SU-DHL-6 (cell line): ENCODE measurements around the gene EVI5.
"Not testable (repeated sequence)": the region's sequence is repeated elsewhere in the genome, so short reads cannot be mapped to it uniquely, and the experiment has no call there.

Source experiments
- H2AFZ ChIP-seq: fragments of 200-600 bp; sonication (generic); 2 replicates; pipeline ENCODE4 v1.6.1; 2014; ENCODE audit warnings: low read depth, mild to moderate bottlenecking, moderate library complexity, mixed read lengths, antibody characterized with exemption, low read length; ENCODE audit not compliant: severe bottlenecking
- H3F3A ChIP-seq: fragments of 200-600 bp; shearing (Covaris generic); 2 replicates; pipeline ENCODE4 v1.6.0; 2016; ENCODE audit warnings: antibody characterized with exemption, mild to moderate bottlenecking; ENCODE audit not compliant: insufficient read depth
- H3K27ac ChIP-seq: fragments of 200-600 bp; sonication (generic); 2 replicates; pipeline ENCODE4 v1.5.1; 2016; ENCODE audit warnings: low read depth, mild to moderate bottlenecking, low read length, moderate library complexity, mixed read lengths
- H3K27me3 ChIP-seq: fragments of 200-600 bp; sonication (generic), shearing (Covaris generic); 2 replicates; pipeline ENCODE4 v1.6.0; 2014; ENCODE audit warnings: mild to moderate bottlenecking, low read length
- H3K36me3 ChIP-seq: fragments of 200-600 bp; sonication (generic); 2 replicates; pipeline ENCODE4 v1.6.1; 2014; ENCODE audit warnings: mild to moderate bottlenecking, low read length, mixed read lengths
- H3K4me2 ChIP-seq: fragments of 300-600, 200-600 bp; shearing (Covaris generic), sonication (generic); 2 replicates; pipeline ENCODE4 v1.6.0; 2014; ENCODE audit warnings: low read length, low read depth, mild to moderate bottlenecking; ENCODE audit not compliant: poor library complexity, severe bottlenecking
- H3K4me3 ChIP-seq: fragments of 200-600 bp; sonication (generic); 2 replicates; pipeline ENCODE4 v1.5.1; 2014; ENCODE audit warnings: antibody characterized with exemption, low read length, mild to moderate bottlenecking, mixed read lengths; ENCODE audit not compliant: insufficient read depth, poor library complexity, severe bottlenecking
- H3K79me2 ChIP-seq: fragments of 200-600 bp; sonication (generic); 2 replicates; pipeline ENCODE4 v1.6.1; 2014; ENCODE audit warnings: mild to moderate bottlenecking, low read length, moderate library complexity; ENCODE audit not compliant: insufficient read depth
- H3K9ac ChIP-seq: fragments of 200-600 bp; sonication (generic); 2 replicates; pipeline ENCODE4 v1.7.0; 2014; ENCODE audit warnings: mild to moderate bottlenecking, low read length
- H3K9me2 ChIP-seq: fragments of 200-600 bp; sonication (generic); replicated peaks from 2 replicates; pipeline ENCODE4 v1.6.1; 2014; ENCODE audit warnings: low read length; ENCODE audit not compliant: insufficient read depth
- H3K9me3 ChIP-seq: fragments of 200-600 bp; sonication (generic); 2 replicates; pipeline ENCODE4 v1.6.1; 2014; ENCODE audit warnings: low read length, mixed read lengths; ENCODE audit not compliant: insufficient read depth
- H4K20me1 ChIP-seq: fragments of 200-600 bp; sonication (generic); 2 replicates; pipeline ENCODE4 v1.6.1; 2014; ENCODE audit warnings: low read depth, mild to moderate bottlenecking, antibody characterized with exemption, low read length, moderate library complexity, mixed read lengths
- EZH2phosphoT487 ChIP-seq: fragments of 200-600 bp; sonication (generic), shearing (Covaris generic); conservative IDR thresholded peaks from 2 replicates; pipeline ENCODE4 v1.6.1; 2018; ENCODE audit warnings: mild to moderate bottlenecking, antibody characterized with exemption, low read length, moderate library complexity, mixed read lengths
- TF ChIP-seq, protein P1 (sequence below): fragments of 200-600 bp; sonication (generic); IDR thresholded peaks from one replicate; pipeline ENCODE4 v1.5.1; 2017; ENCODE audit warnings: antibody characterized with exemption, mild to moderate bottlenecking, low read length, moderate library complexity; ENCODE audit not compliant: insufficient read depth, poor library complexity, severe bottlenecking

Gene EVI5

DNA sequence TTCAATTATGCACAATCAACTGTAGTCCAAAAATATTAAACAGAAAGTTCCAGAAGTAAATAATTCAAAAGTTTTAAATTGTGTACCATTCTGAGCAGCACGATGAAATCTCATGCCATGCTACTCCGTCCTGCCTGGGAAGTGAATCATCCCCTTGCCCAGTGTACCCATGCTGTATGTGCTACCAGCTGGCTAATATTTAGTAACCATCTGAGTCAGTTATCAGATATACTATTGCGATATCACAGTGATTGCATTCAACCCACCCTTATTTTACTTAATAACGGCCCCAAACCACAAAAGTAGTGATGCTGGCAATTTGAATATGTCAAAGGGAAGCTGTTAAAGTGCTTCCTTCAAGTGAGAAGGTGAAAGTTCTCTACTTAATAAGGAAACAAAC, 56.2 kb downstream of the EVI5 start:
- Histone ChIP-seq H3F3A (0 out of 2 replicates have a peak, but pooled peaks cover 8% of the 10 kb centered on the region), H3K4me3 (no peak overlapping the region), H3K9ac (no peak overlapping the region), H3K4me2 (no peak overlapping the region), H3K9me2 (no peaks in the 10 kb centered on the region), H3K79me2 (no peaks in the 10 kb centered on the region), H3K9me3 (no peaks in the 10 kb centered on the region), H3K27ac (no peak overlapping the region), H2AFZ (no peak overlapping the region), H4K20me1 (no peaks in the 10 kb centered on the region; the same call in 1 of the 2 replicates), H3K36me3 (no peaks in the 10 kb centered on the region), H3K27me3 (no peaks in the 10 kb centered on the region)
- TF ChIP-seq, protein P1, sequence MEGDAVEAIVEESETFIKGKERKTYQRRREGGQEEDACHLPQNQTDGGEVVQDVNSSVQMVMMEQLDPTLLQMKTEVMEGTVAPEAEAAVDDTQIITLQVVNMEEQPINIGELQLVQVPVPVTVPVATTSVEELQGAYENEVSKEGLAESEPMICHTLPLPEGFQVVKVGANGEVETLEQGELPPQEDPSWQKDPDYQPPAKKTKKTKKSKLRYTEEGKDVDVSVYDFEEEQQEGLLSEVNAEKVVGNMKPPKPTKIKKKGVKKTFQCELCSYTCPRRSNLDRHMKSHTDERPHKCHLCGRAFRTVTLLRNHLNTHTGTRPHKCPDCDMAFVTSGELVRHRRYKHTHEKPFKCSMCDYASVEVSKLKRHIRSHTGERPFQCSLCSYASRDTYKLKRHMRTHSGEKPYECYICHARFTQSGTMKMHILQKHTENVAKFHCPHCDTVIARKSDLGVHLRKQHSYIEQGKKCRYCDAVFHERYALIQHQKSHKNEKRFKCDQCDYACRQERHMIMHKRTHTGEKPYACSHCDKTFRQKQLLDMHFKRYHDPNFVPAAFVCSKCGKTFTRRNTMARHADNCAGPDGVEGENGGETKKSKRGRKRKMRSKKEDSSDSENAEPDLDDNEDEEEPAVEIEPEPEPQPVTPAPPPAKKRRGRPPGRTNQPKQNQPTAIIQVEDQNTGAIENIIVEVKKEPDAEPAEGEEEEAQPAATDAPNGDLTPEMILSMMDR, result no peak
- TF ChIP-seq EZH2phosphoT487, result no peak

DNA sequence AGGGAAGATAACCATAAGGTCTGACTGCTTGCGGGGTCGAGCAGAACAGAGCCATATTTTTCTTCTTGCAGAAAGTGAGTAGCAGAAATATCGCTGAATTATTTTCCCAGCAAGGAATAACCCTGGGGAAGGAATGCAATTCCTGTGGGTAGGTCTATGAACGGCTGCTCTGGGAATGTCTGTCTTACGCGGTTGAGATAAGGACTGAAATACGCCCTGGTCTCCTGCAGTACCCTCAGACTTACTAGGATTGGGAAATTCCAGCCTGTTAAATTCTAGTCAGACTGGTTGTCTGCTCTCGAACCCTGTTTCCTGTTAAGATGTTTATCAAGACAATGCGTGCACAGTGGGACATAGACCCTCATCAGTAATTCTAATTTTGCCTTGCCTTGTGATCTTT, 61.2 kb downstream of the EVI5 start:
- not testable (repeated sequence) for H3K9ac ChIP-seq, H3K9me2 ChIP-seq, H3K27me3 ChIP-seq, H3K27ac ChIP-seq, H3K4me3 ChIP-seq, H3K79me2 ChIP-seq, H3K9me3 ChIP-seq, H3K36me3 ChIP-seq, H3F3A ChIP-seq, H4K20me1 ChIP-seq, H3K4me2 ChIP-seq, H2AFZ ChIP-seq

DNA sequence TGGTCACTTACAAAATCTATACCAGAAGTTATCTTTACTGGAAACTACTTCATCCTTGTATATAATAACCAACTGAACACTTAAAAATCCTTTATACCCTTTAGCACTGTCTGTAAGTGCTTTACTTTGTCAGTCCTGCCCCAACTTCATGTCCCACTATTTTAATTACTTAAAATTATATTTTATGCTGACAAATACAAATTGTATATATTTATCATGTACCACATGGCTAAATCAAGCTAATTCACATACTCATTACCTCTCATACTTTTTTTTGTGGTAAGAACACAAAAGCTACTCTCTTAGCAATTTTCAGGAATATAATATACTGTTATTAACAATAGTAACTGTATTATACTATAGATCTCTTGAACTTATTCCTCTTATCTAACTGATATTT, 63.0 kb downstream of the EVI5 start:
- Histone ChIP-seq H3K9ac (no peak overlapping the region), H3K4me3 (no peak overlapping the region), H2AFZ (no peak overlapping the region), H3K9me3 (no peaks in the 10 kb centered on the region), H3K36me3 (no peaks in the 10 kb centered on the region), H4K20me1 (no peaks in the 10 kb centered on the region; the same call in 1 of the 2 replicates), H3F3A (0 out of 2 replicates have a peak, but pooled peaks cover 8% of the 10 kb centered on the region), H3K79me2 (no peaks in the 10 kb centered on the region), H3K27ac (no peak overlapping the region), H3K9me2 (no peaks in the 10 kb centered on the region), H3K4me2 (no peak overlapping the region), H3K27me3 (no peaks in the 10 kb centered on the region)
- TF ChIP-seq, protein P1, result no peak
- no peak for TF ChIP-seq EZH2phosphoT487

DNA sequence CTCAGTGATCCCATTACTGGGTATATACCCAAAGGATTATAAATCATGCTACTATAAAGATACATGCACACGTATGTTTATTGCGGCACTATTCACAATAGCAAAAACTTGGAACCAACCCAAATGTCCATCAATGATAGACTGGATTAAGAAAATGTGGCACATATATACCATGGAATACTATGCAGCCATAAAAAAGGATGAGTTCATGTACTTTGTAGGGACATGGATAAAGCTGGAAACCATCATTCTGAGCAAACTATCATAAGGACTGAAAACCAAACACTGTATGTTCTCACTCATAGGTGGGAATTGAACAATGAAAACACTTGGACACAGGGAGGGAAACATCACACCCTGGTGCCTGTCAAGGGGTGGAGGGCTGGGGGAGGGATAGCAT, 63.8 kb downstream of the EVI5 start:
- not testable (repeated sequence) for H3K4me2 ChIP-seq, H2AFZ ChIP-seq, H3K36me3 ChIP-seq, H3K27ac ChIP-seq, H3K9me2 ChIP-seq, H3K79me2 ChIP-seq, H3F3A ChIP-seq, H4K20me1 ChIP-seq, H3K9me3 ChIP-seq, H3K9ac ChIP-seq, H3K27me3 ChIP-seq, H3K4me3 ChIP-seq

DNA sequence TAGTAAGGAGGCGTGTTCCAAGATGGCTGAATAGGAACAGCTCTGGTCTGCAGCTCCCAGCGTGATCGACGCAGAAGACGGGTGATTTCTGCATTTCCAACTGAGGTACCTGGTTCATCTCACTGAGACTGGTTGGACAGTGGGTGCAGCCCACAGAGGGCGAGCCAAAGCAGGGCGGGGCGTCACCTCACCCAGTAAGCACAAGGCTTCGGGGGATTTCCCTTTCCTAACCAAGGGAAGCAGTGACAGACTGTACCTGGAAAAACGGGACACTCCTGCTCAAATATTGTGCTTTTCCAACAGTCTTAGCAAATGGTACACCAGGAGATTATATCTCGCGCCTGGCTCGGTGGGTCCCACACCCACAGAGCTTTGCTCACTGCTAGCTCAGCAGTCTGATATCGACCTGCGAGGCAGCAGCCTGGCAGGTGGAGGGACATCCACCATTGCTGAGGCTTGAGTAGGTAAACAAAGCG, 69.4 kb downstream of the EVI5 start:
- not testable (repeated sequence) for H3F3A ChIP-seq, H3K4me3 ChIP-seq, H3K4me2 ChIP-seq, H2AFZ ChIP-seq, H3K36me3 ChIP-seq, H3K79me2 ChIP-seq, H3K27ac ChIP-seq, H3K9ac ChIP-seq, H4K20me1 ChIP-seq, H3K9me3 ChIP-seq, H3K9me2 ChIP-seq, H3K27me3 ChIP-seq
